ENCODE results near the gene BAHCC1.

BAHCC1 gene

DNA sequence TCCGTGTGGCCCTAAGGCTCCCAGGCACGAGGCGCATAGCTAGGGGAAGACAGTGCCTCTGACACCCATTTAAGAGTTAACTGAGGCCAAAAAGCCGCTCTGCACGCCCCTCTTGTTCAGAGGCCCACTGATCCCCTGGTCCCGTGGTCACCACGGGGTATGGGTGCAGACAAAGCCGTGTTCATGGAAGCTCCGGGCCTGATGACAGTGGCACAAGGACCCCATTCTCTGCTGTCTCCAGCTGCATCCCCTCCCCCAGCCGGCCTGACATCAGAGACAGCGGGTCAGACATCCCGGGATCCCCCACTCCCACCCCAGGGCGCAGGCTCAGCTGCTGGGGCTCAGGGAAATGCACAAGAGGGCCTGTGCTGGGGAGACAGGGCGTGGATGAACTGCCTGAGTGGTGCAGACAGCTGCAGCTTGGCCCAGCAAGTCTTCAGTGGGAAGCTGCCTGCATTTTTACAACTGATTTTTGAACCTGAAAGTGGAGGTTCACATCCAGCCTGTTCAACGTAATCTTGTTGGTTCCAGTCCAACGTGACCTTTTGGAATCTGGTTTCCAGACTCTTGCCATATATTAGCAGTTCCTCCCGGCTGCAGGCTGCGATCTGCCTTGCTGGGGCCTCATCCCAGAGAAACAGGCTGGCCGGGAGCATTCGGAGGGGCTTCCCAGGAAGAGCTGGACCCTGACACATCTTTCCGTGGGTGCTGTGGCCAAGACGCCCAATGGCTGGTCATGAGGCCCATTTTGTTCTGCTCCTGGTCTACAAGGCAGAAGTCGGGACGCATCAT, 9.7 kb upstream of the BAHCC1 start:
- in situ Hi-C loops (cut with MboI; ENCODE audit: low sequenced_read_pairs) = no loop called here

DNA sequence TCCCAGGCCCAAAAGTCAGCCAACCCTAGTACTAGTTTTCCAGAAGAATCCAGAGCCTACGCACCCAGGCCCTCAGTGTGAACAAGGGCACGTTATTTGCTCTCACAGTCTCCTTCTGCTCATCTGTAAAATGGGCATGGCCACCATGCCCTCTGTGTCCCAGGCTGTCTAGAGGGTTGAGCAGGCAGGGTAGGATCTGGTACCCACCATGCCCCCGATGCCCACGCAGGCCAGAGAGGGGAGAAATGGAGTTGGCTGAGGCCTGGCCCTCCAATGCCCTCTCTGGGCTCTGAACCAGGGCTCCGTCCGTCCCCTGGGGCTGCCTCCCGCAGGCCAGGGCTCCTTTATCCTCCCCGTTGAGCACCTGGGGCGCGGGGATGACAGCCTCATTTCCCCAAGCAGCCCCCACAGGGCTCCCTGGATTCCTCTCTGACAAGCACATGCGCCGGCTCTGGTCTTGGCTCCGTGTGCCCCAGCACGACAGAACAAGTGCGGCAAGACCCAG, 9.1 kb upstream of the BAHCC1 start:
- in situ Hi-C loops (cut with MboI; ENCODE audit: low sequenced_read_pairs) = no loop called here

DNA sequence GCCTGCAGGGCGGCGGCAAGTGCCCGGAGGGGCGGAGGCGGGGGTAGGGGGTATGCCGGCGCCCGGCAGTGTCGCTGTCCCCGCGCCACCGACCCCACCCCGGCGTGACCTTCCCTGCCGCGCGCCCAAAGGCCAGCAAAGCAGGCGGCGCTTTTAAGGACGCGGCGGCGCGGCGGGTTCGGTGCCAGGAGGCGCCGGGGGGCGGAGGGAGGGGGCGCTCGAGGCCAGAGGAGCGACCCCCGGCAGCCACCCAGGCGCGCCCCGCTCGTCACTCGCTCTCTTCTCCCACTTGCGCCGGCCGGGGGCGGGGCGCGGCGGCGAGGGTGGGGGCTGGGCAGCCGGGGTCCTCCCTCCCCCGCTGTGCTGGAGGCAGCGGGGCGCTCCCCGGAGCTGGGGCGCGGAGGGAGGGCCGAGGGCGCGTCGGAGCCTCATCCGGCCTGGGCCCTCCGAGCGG, 8.6 kb upstream of the BAHCC1 start:
- in situ Hi-C loops (cut with MboI; ENCODE audit: low sequenced_read_pairs) = no loop called here

DNA sequence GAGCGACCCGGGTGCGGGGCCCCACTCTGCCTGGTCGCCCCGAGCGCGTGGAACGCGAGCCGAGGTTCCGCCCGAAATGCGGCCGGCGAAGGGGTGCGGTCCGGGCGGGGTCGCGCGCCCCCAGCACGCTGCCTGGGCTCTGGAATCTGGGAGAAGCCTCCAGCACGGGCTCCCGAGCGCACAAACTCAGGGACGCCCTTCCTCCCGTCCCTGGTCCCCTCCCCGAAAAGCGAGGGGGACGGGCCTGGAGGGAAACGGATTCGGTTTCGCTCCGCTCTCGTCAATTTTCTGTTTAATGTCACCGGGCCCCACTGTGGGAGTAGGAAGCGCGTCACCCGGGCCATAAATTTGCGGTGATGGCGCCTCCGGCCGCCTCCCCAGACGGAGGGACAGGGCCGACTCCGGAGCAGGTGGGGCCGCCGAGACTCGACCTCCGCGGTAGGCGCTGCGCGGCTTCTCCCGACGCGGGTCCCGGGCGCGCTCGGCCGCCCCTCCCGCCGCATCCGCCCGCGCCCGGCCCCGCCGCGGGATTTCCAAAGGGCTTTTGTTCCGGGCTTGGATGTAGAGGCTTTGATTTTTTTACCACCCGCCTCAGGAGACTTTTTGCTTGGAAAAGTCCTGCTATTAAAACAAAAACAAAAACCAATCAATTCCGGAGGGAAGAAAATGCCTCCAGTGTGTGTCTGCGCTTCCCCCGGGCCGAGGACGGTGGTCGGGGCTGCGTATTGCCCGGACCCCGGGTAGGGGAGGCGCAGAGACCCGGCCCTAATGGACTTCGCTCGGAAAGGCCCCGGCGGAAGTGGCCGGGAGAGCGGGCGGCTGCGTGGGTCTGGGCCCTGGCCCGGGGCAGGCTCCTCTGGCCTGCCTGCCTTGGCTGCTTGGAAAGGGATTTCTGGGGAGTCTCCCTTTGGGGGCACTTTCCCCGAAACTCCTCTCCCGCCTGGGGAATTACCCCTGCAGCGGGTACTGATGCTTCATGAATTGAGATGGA, 7.9 kb upstream of the BAHCC1 start:
- in situ Hi-C loops (cut with MboI; ENCODE audit: low sequenced_read_pairs) = no loop called here

DNA sequence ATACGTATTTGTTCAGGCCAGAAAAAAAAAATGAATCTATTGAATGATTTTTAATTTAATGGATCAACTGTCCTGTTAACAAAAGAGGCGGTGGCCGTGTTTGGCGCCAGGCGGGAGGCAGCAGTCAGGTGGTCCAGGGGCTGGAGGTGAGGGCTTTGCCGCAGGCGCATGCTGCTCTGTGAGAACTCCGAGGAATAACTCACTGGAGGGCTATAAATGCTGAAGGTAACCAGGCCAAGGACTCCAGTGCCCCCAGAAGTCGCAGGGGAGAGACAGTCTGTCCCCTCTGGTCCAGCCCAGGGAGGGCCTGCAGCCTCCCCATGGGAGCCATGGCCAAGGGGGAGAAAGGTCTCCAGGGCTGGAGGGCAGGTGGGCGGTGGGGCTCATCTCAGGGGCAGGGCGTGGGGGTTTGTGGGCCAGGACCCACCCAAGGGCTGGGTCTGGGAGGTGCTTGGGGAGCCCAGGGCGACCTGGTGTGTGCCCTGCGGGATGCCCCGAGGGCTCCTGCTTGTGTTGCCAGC, 7.1 kb upstream of the BAHCC1 start:
- in situ Hi-C loops (cut with MboI; ENCODE audit: low sequenced_read_pairs) = no loop called here

DNA sequence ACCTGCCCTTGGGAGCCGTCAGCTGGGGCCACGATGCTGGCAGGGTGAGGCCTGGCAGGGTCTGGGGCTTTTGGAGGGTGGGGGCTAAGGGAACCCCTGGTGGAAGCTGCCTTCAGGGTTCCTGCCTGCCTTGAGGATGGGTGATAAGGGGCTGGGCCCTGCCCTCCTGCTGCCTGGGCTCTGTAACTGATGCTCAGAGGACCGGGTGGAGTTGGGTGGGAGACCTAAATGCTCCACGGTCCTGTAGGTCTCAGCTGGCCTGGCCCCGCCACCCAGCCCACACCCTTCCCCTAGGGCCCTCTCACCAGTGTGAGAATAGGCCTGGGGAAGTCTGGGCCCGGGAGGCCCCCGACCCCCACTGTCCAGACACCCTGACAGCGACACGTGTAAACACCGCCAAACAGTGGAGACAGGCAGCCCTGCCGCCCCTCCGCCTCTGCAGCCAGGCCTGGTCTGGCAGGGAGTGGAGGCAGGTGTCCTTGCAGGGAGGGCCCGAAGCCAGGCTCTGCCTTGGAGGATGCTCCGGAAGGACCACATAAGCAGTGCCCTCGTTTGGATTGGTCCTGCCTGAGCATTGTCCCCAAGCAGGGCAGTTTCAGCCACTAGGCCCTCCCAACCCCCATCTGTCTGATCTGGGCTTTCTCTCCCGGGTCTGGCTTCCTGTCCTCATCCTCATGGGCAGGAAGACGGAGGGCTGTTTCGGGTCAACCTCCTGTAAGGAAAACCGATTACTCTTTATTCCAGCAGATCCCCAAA, 6.5 kb upstream of the BAHCC1 start:
- in situ Hi-C loops (cut with MboI; ENCODE audit: low sequenced_read_pairs) = no loop called here

DNA sequence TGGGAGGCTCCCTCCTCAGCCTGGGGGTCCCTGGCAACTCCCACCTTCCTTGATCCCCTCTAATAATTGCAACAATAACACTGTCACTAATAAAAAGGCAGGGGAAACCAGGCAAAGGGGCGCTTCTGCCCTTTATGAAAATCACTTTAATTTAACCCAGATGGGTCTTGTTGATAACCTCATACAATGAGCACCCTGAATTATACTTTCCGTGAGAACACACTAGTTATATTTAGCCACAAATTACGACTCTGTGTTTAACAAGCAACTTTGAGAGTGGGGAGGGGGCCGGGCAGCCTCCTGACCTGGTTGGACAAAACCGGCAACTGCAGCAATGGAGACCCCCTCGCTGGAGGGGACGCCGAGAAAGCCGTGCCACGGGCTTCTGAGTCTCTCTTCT, 5.7 kb upstream of the BAHCC1 start:
- in situ Hi-C loops (cut with MboI; ENCODE audit: low sequenced_read_pairs) = no loop called here

DNA sequence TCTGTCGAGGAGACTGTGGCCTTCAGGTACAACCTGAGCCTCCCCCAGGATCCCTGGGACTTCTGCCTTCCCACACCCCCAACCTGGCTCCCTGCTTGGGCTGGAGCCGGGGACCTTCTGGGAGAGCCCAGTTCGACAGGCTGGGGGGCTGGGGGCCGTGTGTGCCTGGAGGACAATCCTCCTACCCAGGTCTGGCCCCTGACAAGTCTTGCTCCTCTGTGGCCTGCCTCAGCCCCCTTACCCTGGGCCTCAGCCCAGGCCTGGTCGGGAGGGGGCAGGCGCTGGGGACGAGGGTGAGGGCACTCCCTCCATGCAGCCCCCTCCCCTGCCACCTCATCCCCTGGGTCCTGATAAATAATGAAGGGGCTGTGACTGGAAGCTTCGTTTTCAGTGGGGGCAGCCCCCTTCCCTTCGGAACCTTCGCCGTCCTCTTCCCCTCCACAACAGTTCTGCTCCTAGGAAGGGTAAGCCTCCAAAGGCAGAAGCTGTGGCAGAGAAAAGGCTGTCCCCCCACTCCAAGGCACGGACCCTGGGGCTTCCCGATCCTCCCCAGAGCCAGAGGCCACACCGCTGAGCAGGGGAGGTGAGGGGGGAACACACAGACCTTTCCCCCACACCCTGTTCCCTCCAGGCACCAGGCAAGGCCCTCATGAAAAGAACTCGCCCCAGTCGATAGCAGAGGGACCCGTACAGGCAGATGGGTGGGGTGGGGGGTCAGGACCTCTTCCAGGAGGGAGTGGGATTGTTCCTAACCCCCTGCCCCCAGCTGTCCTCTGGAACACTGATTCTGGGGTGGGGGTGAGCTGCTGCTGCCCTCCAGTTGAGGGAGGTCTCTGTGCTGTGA, 5.0 kb upstream of the BAHCC1 start:
- in situ Hi-C loops (cut with MboI; ENCODE audit: low sequenced_read_pairs) = no loop called here

DNA sequence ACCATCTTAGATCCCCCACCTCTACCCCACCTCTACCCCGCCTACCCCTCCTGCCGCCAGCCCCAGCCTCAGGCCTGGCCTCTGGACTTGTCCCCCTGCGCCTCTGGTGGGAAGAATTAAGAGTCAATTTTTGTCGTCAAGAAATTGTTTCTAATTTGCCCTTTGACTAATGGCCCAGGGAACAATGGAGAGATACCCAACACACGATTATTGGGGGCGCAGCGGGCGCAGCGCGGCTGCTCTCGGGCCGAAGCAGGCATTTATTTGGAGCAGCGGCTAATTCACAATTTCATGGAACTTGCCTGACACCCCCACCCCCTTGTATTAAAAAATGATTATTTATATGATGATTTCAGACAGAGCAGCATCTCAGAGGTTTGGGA, 4.4 kb upstream of the BAHCC1 start:
- in situ Hi-C loops (cut with MboI; ENCODE audit: low sequenced_read_pairs) = no loop called here

DNA sequence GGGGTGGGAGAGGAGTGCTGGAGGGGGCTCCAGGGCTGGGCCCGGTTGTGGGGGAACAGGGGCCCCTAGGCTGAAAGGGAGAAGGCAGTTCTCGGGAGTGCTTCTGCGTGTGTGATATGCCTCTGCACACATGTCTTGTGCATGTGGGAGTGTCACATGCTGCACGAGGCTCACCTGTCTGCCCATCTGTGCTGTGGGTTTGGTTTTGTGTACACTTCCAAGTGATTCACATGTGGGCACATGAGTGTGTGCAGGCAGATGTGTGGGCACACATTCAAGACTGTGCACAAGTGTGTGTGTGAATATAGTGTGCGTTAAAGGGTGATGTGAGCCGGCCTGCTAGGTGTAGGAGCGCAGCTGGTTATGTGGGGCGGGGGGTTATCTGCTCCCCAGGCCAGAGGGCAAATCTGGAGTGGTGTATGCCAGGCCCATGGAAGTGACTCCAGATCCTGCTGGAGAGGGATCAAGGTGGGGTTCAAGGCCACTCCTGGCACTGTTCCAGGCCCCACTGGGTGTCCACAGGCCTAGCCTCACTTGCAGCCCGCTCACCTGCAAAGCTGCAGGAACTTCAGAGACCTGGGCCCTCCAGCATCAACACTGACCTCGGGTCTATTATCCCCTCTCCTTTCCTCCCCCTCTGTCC, 3.8 kb upstream of the BAHCC1 start:
- in situ Hi-C loops (cut with MboI; ENCODE audit: low sequenced_read_pairs) = no loop called here

DNA sequence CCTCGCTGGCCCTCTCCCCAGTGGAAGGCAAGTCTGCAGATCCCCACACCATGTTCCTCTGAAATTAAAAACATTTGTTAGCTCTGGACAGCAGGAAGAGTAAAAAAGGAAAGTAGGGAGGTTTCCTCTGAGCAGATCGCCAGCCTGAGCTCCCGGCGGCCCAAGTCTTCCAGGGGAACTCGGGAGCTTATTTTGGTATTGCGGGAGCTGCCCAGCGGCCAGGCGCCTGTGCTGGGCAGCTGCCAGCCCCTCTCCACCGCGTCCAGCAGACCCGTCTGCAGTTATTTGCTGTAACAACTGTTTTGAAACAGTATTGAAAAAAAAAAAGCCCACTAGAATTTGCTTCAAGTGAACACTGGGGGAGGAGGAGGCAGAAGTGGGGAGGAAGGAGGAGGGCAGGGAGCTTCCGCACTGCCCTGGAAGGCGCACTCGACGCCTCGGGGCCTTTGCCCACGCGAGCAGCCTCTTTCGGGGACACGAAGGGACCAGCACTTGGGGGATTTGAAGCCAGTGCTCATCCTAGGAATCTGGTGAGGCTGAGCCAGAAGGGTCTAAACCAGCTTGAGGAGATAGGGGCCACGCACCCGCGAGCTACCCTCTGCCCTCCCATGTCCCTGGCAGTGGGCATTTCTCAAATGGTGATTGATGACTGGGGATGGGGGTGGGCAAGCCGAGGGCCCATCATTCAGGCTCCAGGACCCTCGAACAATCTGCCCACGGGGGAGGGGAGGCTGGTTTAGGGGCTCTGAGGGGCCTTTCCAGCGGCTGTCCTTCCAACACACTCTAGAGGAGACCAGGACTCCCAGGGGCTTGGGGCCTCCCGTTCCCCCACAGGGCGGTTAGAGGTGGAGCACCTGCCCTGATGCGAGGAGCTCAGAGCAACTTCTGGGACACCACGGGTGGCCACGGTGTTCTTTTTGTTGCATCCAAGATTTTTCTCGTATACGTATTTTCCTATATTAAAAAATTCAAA, 3.0 kb upstream of the BAHCC1 start:
- in situ Hi-C loops (cut with MboI; ENCODE audit: low sequenced_read_pairs) = no loop called here

DNA sequence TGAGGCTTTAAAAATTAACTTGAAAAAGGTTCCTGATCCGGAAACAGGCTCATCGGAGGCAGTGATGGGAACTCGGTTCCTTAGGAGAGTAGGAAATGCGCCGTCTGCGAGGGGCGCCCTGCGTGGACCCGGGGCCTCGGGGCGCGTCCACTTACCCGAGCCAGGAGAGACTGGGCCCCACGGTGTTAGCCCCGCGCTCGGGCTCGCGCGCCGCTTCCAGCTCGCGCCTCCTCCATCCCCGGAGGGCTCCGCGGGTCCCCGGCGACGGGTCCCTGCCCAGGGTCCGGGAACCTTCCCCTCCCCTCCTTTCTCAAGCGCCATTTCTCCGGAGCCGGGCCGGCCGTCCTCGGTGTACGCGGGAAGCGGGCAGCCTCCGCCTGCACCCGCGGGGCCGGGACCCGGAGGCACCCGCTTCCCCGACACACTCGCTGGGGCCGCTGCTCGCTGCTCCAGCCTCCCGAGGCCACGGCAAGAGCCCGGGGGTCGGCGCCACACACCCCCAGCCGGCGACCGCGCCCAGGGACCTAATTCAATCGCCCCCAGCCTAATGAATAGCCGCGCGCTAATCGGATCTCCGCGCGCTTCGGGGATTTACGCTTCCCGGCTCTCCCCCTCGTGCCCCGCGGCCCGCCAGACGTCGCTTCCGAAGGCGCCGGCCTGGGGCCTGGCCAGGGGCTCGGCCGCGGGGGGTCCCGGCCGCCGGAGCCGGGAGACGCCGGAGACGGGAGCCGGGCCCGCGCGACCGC, 2.2 kb upstream of the BAHCC1 start:
- in situ Hi-C loops (cut with MboI; ENCODE audit: low sequenced_read_pairs) = no loop called here

DNA sequence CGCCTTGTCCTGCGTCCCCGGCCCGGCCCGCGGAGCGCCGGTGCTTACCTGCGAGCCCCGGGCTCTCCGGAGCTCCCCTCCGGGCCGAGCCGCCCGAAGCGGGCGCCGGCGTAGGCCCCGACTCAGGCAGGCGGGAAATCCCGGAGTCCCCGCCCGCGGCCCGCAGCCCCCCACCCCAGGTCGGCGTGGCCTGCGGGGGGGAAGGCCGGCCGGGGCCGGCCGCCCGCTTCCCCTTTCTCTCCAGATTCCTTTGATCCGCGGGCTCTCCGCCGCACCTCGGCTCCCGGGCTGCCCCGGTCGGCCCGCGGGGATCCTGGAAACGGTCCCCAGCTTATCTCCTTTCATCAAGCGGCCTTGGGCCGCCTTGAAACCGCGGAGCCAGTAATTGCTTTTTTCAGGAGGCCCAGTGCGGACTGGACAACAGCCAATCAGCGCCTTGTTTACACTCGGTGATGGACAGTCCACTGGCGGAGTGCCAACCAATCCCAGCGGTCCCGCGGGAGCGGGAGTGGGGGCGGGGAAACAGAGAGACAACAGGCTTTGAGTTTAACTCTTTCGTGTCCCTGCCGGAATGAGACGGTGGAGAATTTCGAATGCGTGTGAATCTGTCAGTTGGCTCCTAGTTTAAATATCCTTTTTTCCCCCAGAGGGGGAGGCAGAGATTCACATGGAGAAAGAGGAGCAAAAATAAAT, 1.4 kb upstream of the BAHCC1 start:
- in situ Hi-C loops (cut with MboI; ENCODE audit: low sequenced_read_pairs) = no loop called here

DNA sequence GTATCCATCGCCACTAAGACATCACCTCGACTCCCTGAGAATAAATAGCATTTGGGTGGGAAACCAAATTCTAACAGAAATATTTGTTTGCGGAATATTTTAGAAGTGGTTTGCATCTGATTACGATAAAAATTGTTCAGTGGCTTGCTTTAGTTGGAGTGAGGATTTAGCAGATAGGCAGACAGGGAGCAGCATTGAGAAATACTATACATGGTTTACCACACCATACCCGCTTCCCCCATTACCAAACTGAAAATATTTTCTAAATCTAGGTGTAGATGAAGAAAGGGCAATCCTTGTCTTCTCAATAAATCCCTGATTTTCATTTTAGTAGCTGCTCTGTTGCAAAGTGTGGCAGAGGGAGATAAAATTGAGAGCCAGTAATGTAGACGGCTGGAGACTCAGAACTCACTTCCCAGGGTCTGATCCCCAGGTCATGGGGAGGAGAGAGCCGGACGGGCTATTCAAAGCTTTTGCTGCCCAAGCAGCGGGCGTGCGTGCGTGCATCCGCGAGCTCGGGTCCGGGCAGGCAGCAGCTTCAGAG, 808 bp upstream of the BAHCC1 start:
- in situ Hi-C loops (cut with MboI; ENCODE audit: low sequenced_read_pairs) = no loop called here

DNA sequence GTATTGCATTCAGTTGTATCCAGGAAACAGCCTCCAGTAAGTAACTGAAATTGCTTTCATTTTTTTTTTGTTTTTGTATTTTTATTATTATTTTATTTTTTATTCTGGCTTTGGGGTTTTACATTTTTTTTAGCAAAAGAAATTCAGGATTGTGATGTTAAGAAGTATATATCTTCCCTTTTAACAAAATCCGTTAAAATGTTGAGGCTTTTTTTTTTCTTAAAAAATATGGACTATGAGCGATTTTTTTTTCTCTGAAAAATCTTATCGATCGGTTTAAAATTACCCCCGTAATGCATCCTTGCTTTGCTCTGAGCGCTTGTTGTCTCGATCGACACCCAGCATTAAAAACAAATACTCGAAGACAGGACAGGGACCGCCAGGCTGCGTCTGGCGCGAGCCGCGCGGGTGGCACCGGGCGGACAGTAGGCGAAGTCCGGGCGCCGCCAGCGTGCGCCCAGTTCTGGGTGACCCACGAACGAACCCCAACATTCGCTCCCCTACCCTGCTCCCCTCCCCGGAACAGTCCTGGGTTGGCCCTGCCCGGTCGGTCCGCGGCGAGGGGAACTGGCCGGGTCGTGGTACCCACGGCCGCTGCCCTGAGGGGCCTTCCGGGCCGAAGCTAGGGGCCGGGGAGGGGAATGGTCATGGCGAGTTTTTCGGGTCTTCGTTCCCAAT, 482 bp downstream of the BAHCC1 start:
- in situ Hi-C loops (cut with MboI; ENCODE audit: low sequenced_read_pairs) = no loop called here

DNA sequence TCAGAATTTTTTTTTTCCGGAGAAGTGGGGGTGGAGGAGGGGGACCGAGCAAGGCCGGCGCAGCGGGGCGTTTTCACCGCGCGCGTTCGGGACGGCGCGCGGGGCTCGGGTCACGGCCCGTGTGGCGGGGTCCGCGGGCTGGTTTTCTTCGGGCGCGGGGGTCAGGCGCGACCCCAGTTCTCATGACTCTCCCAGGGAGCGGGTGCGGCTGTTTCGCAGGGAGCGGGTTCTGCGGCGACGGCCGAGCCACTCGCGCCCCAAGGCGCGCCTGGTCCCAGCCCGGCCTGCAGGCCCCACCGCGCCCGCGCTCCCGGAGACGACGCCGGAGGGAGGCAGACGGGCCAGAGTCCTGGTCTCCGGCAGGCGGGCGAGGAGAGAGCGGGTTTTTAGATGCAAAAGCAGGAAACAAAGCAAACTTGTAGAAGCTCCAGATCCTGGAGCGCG, 1.0 kb downstream of the BAHCC1 start:
- in situ Hi-C loops (cut with MboI; ENCODE audit: low sequenced_read_pairs) = no loop called here
